PC-3 (cell line): ENCODE results near the gene GPRC5A. TPM values are rescaled to one million over a fixed set of nuclear protein-coding genes. Genes with fewer than 3 reads are reported as not detected.

Experiments used
- ATAC-seq: fragments of 200-7000 bp; cut with Tn5 transposase; 2 replicates; pipeline ENCODE4 v1.9.1; 2020; ENCODE audit warnings: mild to moderate bottlenecking, moderate library complexity
- BruUV-seq: library from RNA; stranded (reverse); fragments of 400-500 nt; replicated peaks from 2 replicates; lab custom pipeline; 2021; lab: Mats Ljungman, UMichigan
- CTCF ChIA-PET: fragments of 300-600 bp; sonication (Branson Sonifier 250); formaldehyde crosslinking; loops from one replicate; lab custom pipeline; 2022; ENCODE audit warnings: antibody characterized with exemption; lab: Charles Lee
- POLR2A ChIA-PET: fragments of 300-600 bp; sonication (Branson Sonifier 250); formaldehyde crosslinking; loops from one replicate; lab custom pipeline; 2022; ENCODE audit warnings: antibody characterized with exemption; ENCODE audit not compliant: unreplicated experiment; lab: Charles Lee
- DNase-seq: peaks from one replicate; pipeline ENCODE4 v3.0.0-alpha.2; 2015
- H2AFZ ChIP-seq: fragments of 300-600 bp; sonication (generic); 2 replicates; pipeline ENCODE4 v1.6.0; 2016; ENCODE audit warnings: antibody characterized with exemption, low read length
- H3F3A ChIP-seq: fragments of 300-600 bp; sonication (generic); one replicate; pipeline ENCODE4 v1.6.0; 2017; ENCODE audit warnings: antibody characterized with exemption, low read length, control low read depth, mild to moderate bottlenecking; ENCODE audit not compliant: unreplicated experiment
- H3K27ac ChIP-seq: fragments of 300-600 bp; sonication (generic); 2 replicates; pipeline ENCODE4 v1.5.1; 2016; ENCODE audit warnings: mild to moderate bottlenecking, low read length
- H3K27me3 ChIP-seq: fragments of 300-600 bp; sonication (generic); 2 replicates; pipeline ENCODE4 v1.6.1; 2016; ENCODE audit warnings: low read length, mixed read lengths
- H3K36me3 ChIP-seq: fragments of 300-600 bp; sonication (generic); 2 replicates; pipeline ENCODE4 v1.6.1; 2016; ENCODE audit warnings: low read depth, mixed run types, low read length, mixed read lengths
- H3K4me1 ChIP-seq: fragments of 300-600 bp; sonication (generic); 2 replicates; pipeline ENCODE4 v1.5.1; 2016; ENCODE audit warnings: low read length; ENCODE audit not compliant: insufficient read depth
- H3K4me2 ChIP-seq: fragments of 300-600 bp; sonication (generic); 2 replicates; pipeline ENCODE4 v1.6.0; 2016; ENCODE audit warnings: low read length
- H3K4me3 ChIP-seq: fragments of 300-600 bp; sonication (generic); 2 replicates; pipeline ENCODE4 v1.5.1; 2016; ENCODE audit warnings: mild to moderate bottlenecking, low read length, mixed read lengths
- H3K79me2 ChIP-seq: fragments of 300-600 bp; sonication (generic); 2 replicates; pipeline ENCODE4 v1.6.1; 2017; ENCODE audit warnings: low read length, mixed read lengths
- H3K9ac ChIP-seq: fragments of 300-600 bp; sonication (generic); 2 replicates; pipeline ENCODE4 v1.6.0; 2016; ENCODE audit warnings: mild to moderate bottlenecking, low read length
- H3K9me2 ChIP-seq: fragments of 300-600 bp; sonication (generic); replicated peaks from 2 replicates; pipeline ENCODE4 v1.6.1; 2016; ENCODE audit warnings: mixed run types, low read length, mixed read lengths
- H3K9me3 ChIP-seq: fragments of 300-600 bp; sonication (generic); 2 replicates; pipeline ENCODE4 v1.6.1; 2016; ENCODE audit warnings: low read length, mixed read lengths
- H4K20me1 ChIP-seq: fragments of 300-600 bp; sonication (generic); 2 replicates; pipeline ENCODE4 v1.6.1; 2016; ENCODE audit warnings: low read length, mixed read lengths
- CTCF ChIP-seq: fragments of 300-600 bp; sonication (generic); conservative IDR thresholded peaks from 2 replicates; pipeline ENCODE4 v1.5.1; 2017; ENCODE audit warnings: antibody characterized with exemption, low read depth, mild to moderate bottlenecking, low read length
- EZH2 ChIP-seq: fragments of 300-600 bp; sonication (generic); IDR thresholded peaks from one replicate; pipeline ENCODE4 v1.6.1; 2017; ENCODE audit warnings: antibody characterized with exemption, mild to moderate bottlenecking, low read length; ENCODE audit not compliant: unreplicated experiment
- EZH2phosphoT487 ChIP-seq: fragments of 300-600 bp; sonication (generic); IDR thresholded peaks from 2 replicates; pipeline ENCODE4 v1.6.1; 2018; ENCODE audit warnings: mild to moderate bottlenecking, antibody characterized with exemption, low read length, borderline replicate concordance
- intact Hi-C: fragments of 100-400 bp; cut with micrococcal nuclease; formaldehyde crosslinking; loops from 2 replicates; pipeline ENCODE4 v1.9.0; 2023
- total RNA-seq: library from RNA; depleted of rRNA; stranded (reverse); fragments of >200 nt; gene quantifications from 2 replicates; pipeline ENCODE4 v1.2.3, GENCODE V29; 2014

GPRC5A gene
- total RNA-seq, 1 experiment from 2014 or later = 140 TPM

DNA sequence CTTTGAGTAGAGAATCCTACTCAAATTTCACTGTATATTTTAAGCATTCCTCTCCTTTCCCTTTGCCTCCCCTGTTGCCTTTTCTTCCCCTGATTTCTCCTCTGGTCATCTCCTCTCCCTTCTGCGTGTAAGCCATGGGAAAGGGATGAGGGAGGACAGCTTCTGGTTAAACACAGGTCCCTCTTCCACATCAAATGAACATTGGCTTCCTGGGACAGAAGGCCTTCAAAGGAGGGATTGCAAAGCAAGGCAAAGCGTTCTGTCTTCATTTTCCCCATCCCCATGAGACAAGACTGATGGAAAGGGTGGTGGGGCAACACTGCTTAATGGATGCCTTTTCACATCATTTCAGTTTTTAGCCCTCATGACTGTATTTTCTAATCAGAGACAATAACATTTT, 26.2 kb downstream of the GPRC5A start:
- no TSS peak for BruUV-seq
- no peak overlapping the region for H3K27ac ChIP-seq
- intact Hi-C loops = loop anchor here (5.0 kb wide), 2 partner anchors 175 to 305 kb away; no protein-coding TSS in a partner anchor
- H3K9ac ChIP-seq = no peak overlapping the region
- H3K27me3 ChIP-seq = no peaks in the 10 kb centered on the region
- H3K9me2 ChIP-seq = no peaks in the 10 kb centered on the region
- H3K36me3 ChIP-seq = peaks cover 33% of the 10 kb centered on the region
- H3K4me3 ChIP-seq = no peak overlapping the region
- CTCF ChIA-PET = no interaction called here
- TF ChIP-seq EZH2phosphoT487 (no peak), CTCF (no peak), EZH2 (no peak)
- ATAC-seq (no peak), DNase-seq (no peak)
- H3K4me1 ChIP-seq = peaks cover 22% of the 10 kb centered on the region; the same call in 1 of the 2 replicates
- H4K20me1 ChIP-seq = peaks cover 32% of the 10 kb centered on the region
- no peak overlapping the region for H2AFZ ChIP-seq
- POLR2A ChIA-PET = no interaction called here
- no peaks in the 10 kb centered on the region for H3K9me3 ChIP-seq
- H3K4me2 ChIP-seq = no peak overlapping the region
- peaks cover 27% of the 10 kb centered on the region for H3F3A ChIP-seq
- peaks cover 32% of the 10 kb centered on the region for H3K79me2 ChIP-seq

- DNase-seq (peak; percentile 70), ATAC-seq (peak; percentile 42)
- intact Hi-C loops = loop anchor here (5.0 kb wide), 2 partner anchors 173 to 303 kb away; no protein-coding TSS in a partner anchor
- Histone ChIP-seq H3K9ac (no peak overlapping the region), H3K79me2 (peaks cover 19% of the 10 kb centered on the region), H3K27me3 (no peaks in the 10 kb centered on the region), H3K9me2 (no peaks in the 10 kb centered on the region), H3K4me1 (peaks cover 22% of the 10 kb centered on the region; the same call in 1 of the 2 replicates), H3K4me2 (no peak overlapping the region), H3F3A (peaks cover 17% of the 10 kb centered on the region), H3K36me3 (peaks cover 20% of the 10 kb centered on the region), H3K27ac (no peak overlapping the region), H3K9me3 (no peaks in the 10 kb centered on the region), H4K20me1 (peaks cover 18% of the 10 kb centered on the region), H3K4me3 (no peak overlapping the region), H2AFZ (no peak overlapping the region)
- CTCF ChIA-PET = no interaction called here
- no TSS peak for BruUV-seq
- TF ChIP-seq EZH2 (no peak), CTCF (no peak)
- POLR2A ChIA-PET = no interaction called here
Observed at GRCh38 chr12:12918781-12919389, 27.5 kb downstream of the GPRC5A start.

DNA sequence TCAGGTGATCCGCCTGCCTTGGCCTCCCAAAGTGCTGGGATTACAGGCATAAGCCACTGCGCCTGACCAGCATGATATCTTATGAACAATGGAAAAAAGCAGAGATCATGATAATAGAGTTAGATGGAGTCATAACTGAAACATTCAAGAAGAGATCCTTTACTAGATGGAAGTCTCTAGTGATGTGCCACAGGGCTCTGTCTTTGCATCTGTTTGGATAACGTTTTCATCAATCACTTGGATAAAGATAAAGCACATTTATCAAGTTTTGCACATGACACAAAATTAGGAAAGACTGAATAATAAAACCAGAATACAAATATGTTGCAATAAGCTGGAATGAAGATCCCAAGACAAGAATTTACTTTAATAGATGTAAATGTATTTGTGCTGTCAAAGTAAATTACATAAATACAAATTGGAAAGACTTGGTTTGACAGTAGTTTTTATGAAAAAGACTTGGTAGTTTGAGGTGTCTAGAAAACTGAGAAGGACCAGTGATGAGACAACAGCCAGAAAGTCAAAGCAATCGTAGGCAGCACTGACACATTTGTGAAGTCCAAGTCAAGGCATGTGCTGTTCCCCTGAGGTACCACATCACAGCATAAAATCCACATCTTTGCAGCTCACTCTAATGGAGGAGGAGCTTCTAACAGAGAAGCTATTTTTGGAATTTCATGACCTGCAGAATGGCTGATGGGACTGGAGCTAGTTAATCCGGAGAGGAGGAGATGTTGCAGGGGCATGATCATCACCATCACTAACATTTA, 28.5 kb downstream of the GPRC5A start:
- no peak for TF ChIP-seq CTCF
- TF ChIP-seq EZH2phosphoT487 = no peak
- TF ChIP-seq EZH2 = no peak
- no TSS peak for BruUV-seq
- H3K4me1 ChIP-seq = peaks cover 22% of the 10 kb centered on the region; the same call in 1 of the 2 replicates
- no peaks in the 10 kb centered on the region for H3K9me2 ChIP-seq
- H3K27me3 ChIP-seq = no peaks in the 10 kb centered on the region
- DNase-seq (no peak), ATAC-seq (no peak)
- H3K36me3 ChIP-seq = peaks cover 15% of the 10 kb centered on the region
- peaks cover 16% of the 10 kb centered on the region; the same call in 1 of the 2 replicates for H4K20me1 ChIP-seq
- H3K9me3 ChIP-seq = no peaks in the 10 kb centered on the region
- H3K4me2 ChIP-seq = no peak overlapping the region
- no peak overlapping the region for H3K27ac ChIP-seq
- peaks cover 15% of the 10 kb centered on the region for H3K79me2 ChIP-seq
- H3K4me3 ChIP-seq = no peak overlapping the region
- peaks cover 17% of the 10 kb centered on the region for H3F3A ChIP-seq
- CTCF ChIA-PET = no interaction called here
- intact Hi-C loops = loop anchor here (5.0 kb wide), 2 partner anchors 172 to 302 kb away; no protein-coding TSS in a partner anchor
- POLR2A ChIA-PET = no interaction called here
- H3K9ac ChIP-seq = no peak overlapping the region
- H2AFZ ChIP-seq = no peak overlapping the region
